AG09319 (cell line): ENCODE results near the gene ADAMTS14.

Experiments used
- DNase-seq: peaks from one replicate; pipeline ENCODE4 v3.0.0-alpha.2; 2010; ENCODE audit warnings: low read depth; ENCODE audit errors: extremely low read depth
- TF ChIP-seq, protein P1 (sequence below): IDR thresholded peaks from 2 replicates; pipeline ENCODE4 v1.5.1; 2011; ENCODE audit warnings: low read depth, mild to moderate bottlenecking, inconsistent platforms, low read length, moderate library complexity

ADAMTS14 gene

GRCh38 chr10:70695241-70696030, 23.1 kb downstream of the ADAMTS14 start:
- TF ChIP-seq, protein P1, sequence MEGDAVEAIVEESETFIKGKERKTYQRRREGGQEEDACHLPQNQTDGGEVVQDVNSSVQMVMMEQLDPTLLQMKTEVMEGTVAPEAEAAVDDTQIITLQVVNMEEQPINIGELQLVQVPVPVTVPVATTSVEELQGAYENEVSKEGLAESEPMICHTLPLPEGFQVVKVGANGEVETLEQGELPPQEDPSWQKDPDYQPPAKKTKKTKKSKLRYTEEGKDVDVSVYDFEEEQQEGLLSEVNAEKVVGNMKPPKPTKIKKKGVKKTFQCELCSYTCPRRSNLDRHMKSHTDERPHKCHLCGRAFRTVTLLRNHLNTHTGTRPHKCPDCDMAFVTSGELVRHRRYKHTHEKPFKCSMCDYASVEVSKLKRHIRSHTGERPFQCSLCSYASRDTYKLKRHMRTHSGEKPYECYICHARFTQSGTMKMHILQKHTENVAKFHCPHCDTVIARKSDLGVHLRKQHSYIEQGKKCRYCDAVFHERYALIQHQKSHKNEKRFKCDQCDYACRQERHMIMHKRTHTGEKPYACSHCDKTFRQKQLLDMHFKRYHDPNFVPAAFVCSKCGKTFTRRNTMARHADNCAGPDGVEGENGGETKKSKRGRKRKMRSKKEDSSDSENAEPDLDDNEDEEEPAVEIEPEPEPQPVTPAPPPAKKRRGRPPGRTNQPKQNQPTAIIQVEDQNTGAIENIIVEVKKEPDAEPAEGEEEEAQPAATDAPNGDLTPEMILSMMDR = no peak
- no peak for DNase-seq

DNA sequence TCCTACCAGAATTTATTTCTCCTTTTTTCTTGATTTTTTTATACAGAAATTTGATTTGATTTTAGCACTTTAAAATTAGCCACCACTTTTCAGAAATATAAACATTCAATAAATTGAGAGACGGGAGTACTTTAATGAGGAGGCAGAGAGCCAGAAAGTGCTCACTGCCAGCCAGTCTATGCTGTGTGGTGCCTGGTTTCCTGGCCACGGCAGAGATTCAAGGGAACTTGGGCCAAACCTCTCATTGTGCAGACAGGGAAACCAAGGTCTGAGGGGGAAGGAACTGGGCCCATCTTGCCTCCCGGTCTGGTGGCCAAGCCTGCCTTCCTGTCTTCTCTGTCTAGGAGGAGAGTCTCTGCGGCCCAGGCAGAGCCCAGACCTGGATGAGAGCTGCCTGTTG, 25.9 kb downstream of the ADAMTS14 start:
- no peak for DNase-seq
- TF ChIP-seq, protein P1 = no peak

DNA sequence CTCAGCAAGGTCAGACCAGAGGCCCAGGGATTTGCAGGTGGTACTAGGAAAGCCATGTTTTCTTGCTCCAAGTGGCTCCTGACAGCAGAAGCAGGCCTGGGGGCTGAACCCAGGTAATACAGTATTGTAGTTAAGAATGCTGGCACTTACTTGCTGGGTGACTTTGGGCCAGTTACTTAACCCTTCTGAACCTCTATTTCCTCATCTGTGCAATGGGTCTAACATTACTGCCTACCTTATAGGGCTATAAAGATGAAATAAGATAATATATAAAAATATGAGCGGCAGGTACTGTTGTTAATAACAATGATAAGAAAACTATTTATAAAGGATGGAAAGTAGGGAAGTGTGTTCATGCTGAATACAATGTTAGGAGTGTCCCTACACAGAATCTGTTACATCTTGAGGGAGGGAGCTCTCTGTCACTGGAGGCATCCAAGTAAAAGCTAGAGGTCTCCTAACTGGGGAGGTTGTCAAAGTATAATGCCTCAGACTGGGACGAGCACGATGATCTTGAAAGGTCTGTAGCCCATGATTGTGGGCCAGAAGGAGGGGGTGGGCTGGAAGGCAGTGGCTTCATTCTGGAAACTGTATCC, 26.9 kb downstream of the ADAMTS14 start:
- TF ChIP-seq, protein P1 = no peak

DNA sequence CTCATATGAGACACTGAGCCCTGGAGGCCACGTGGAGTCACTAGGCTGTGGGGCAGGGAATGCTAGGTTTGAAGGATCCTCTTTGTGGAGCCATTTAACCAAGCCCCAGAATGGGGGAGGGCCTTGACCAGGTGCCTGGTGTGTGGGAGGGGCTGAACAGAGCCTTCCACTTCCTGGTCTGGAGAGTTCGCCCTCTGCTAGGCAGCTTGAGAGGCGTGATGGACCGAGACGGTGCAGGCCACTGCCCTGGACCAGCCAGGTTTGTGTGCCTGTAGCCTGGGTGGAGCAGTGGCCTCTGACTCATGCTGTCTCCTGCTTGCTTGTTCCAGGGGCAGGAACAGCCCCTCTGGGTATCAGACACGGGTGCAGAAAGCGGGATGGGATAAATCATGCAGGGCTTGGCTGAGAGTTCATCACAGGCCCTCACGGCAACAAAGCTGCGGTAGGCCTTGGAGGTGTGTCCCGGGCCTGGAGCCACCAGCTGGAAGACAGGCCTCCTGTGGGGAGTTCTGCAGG, 27.4 kb downstream of the ADAMTS14 start:
- TF ChIP-seq, protein P1 = no peak
- no peak for DNase-seq

More for the DNA sequence above, 26.9 kb downstream of the ADAMTS14 start:
- DNase-seq = no peak

- no peak for DNase-seq
- TF ChIP-seq, protein P1 = no peak
Measured at GRCh38 chr10:70702190-70702763, 30.0 kb downstream of the ADAMTS14 start.

DNA sequence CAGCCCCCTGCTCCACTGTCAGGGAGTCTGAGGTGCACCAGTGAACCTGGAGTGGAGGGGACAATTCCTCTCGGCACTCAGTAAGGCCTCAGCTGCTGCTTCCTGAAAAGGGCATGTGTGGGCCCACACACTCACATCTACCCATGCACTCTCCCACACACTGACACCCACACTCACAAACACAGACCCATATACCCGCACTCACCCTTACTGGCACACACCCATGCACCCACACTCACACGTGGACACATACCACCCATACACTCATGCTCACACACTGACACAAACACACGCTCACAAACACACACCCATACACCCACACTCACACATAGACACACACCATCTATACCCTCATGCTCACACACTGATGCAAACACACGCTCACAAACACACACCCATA, 31.9 kb downstream of the ADAMTS14 start:
- TF ChIP-seq, protein P1 = no peak
- no peak for DNase-seq

- DNase-seq = no peak
- TF ChIP-seq, protein P1 = no peak
Measured at GRCh38 chr10:70705121-70705861, 33.0 kb downstream of the ADAMTS14 start.
